ENCODE results near the gene CDC42SE1.

Gene CDC42SE1

GRCh38 chr1:151039521-151039920 is 19.9 kb downstream of the CDC42SE1 start:
- no peak overlapping the region for H3K9ac ChIP-seq (ENCODE audit: low read length in 5 of 5)
- no peaks in the 10 kb centered on the region for H3K9me3 ChIP-seq (ENCODE audit: control insufficient read depth in 5 of 5, low read length in 5 of 5)
- no peak overlapping the region for H3K4me3 ChIP-seq (ENCODE audit: low read depth in 1 of 5, low read length in 5 of 5)
- no peak overlapping the region for H3K27ac ChIP-seq (ENCODE audit: low read depth, low read length)
- peaks cover 6 to 11% (median 9%) of the 10 kb centered on the region in 5 donors for H3K36me3 ChIP-seq (ENCODE audit: control insufficient read depth in 5 of 5, insufficient read depth in 5 of 5, low read length in 5 of 5)
- no peaks in the 10 kb centered on the region for H3K4me1 ChIP-seq (ENCODE audit: control insufficient read depth in 5 of 5, insufficient read depth in 5 of 5, low read length in 5 of 5)
- H3K27me3 ChIP-seq (ENCODE audit: control insufficient read depth in 5 of 5, insufficient read depth in 4 of 5, low read length in 5 of 5): no peaks in the 10 kb centered on the region

- Histone ChIP-seq H3K4me1 (ENCODE audit: control insufficient read depth in 5 of 5, insufficient read depth in 5 of 5, low read length in 5 of 5) (peaks cover 0 to 5% (median 0%) of the 10 kb centered on the region in 5 donors), H3K9me3 (ENCODE audit: control insufficient read depth in 5 of 5, low read length in 5 of 5) (no peaks in the 10 kb centered on the region), H3K4me3 (ENCODE audit: low read depth in 1 of 5, low read length in 5 of 5) (no peak overlapping the region), H3K9ac (ENCODE audit: low read length in 5 of 5) (peak overlapping the region in 1 of 5 donors; percentile 7), H3K27me3 (ENCODE audit: control insufficient read depth in 5 of 5, insufficient read depth in 4 of 5, low read length in 5 of 5) (no peaks in the 10 kb centered on the region), H3K36me3 (ENCODE audit: control insufficient read depth in 5 of 5, insufficient read depth in 5 of 5, low read length in 5 of 5) (peaks cover 6 to 22% (median 20%) of the 10 kb centered on the region in 5 donors), H3K27ac (ENCODE audit: low read depth, low read length) (no peak overlapping the region)
Observed at GRCh38 chr1:151037032-151037431, 22.4 kb downstream of the CDC42SE1 start.

GRCh38 chr1:151036356-151036755 is 23.1 kb downstream of the CDC42SE1 start, which contains the start of gene BNIPL:
Gene BNIPL (plus strand): TSS chr1:151036586. CDS start chr1:151036726, 140 bp downstream.
- Histone ChIP-seq H3K4me3 (ENCODE audit: low read depth in 1 of 5, low read length in 5 of 5) (no peak within 1 kb of the TSS), H3K36me3 (ENCODE audit: control insufficient read depth in 5 of 5, insufficient read depth in 5 of 5, low read length in 5 of 5) (peaks cover 9 to 25% (median 22%) of the 10 kb centered on the region in 5 donors), H3K9ac (ENCODE audit: low read length in 5 of 5) (peak within 1 kb of the TSS in 1 of 5 donors; percentile 24), H3K27me3 (ENCODE audit: control insufficient read depth in 5 of 5, insufficient read depth in 4 of 5, low read length in 5 of 5) (no peaks in the 10 kb centered on the region), H3K9me3 (ENCODE audit: control insufficient read depth in 5 of 5, low read length in 5 of 5) (no peaks in the 10 kb centered on the region), H3K4me1 (ENCODE audit: control insufficient read depth in 5 of 5, insufficient read depth in 5 of 5, low read length in 5 of 5) (peaks cover 0 to 5% (median 0%) of the 10 kb centered on the region in 5 donors), H3K27ac (ENCODE audit: low read depth, low read length) (no peak within 1 kb of the TSS)

- H3K36me3 ChIP-seq (ENCODE audit: control insufficient read depth in 5 of 5, insufficient read depth in 5 of 5, low read length in 5 of 5): peaks cover 12 to 37% (median 33%) of the 10 kb centered on the region in 5 donors
- no peak overlapping the region for H3K9ac ChIP-seq (ENCODE audit: low read length in 5 of 5)
- no peak overlapping the region for H3K4me3 ChIP-seq (ENCODE audit: low read depth in 1 of 5, low read length in 5 of 5)
- no peak overlapping the region for H3K27ac ChIP-seq (ENCODE audit: low read depth, low read length)
- H3K4me1 ChIP-seq (ENCODE audit: control insufficient read depth in 5 of 5, insufficient read depth in 5 of 5, low read length in 5 of 5): peaks cover 0 to 5% (median 0%) of the 10 kb centered on the region in 5 donors
- H3K9me3 ChIP-seq (ENCODE audit: control insufficient read depth in 5 of 5, low read length in 5 of 5): no peaks in the 10 kb centered on the region
- H3K27me3 ChIP-seq (ENCODE audit: control insufficient read depth in 5 of 5, insufficient read depth in 4 of 5, low read length in 5 of 5): no peaks in the 10 kb centered on the region
Observed at GRCh38 chr1:151035167-151035566, 24.3 kb downstream of the CDC42SE1 start.

- Histone ChIP-seq H3K27me3 (ENCODE audit: control insufficient read depth in 5 of 5, insufficient read depth in 4 of 5, low read length in 5 of 5) (no peaks in the 10 kb centered on the region), H3K4me1 (ENCODE audit: control insufficient read depth in 5 of 5, insufficient read depth in 5 of 5, low read length in 5 of 5) (peaks cover 0 to 5% (median 0%) of the 10 kb centered on the region in 5 donors), H3K27ac (ENCODE audit: low read depth, low read length) (no peak overlapping the region), H3K9me3 (ENCODE audit: control insufficient read depth in 5 of 5, low read length in 5 of 5) (no peaks in the 10 kb centered on the region), H3K4me3 (ENCODE audit: low read depth in 1 of 5, low read length in 5 of 5) (no peak overlapping the region), H3K9ac (ENCODE audit: low read length in 5 of 5) (no peak overlapping the region), H3K36me3 (ENCODE audit: control insufficient read depth in 5 of 5, insufficient read depth in 5 of 5, low read length in 5 of 5) (peaks cover 16 to 62% (median 50%) of the 10 kb centered on the region in 5 donors)
Observed at GRCh38 chr1:151032164-151032563, 27.3 kb downstream of the CDC42SE1 start.

GRCh38 chr1:151026460-151026859 is 33.0 kb downstream of the CDC42SE1 start:
- H3K4me3 ChIP-seq (ENCODE audit: low read depth in 1 of 5, low read length in 5 of 5): no peak overlapping the region
- H3K36me3 ChIP-seq (ENCODE audit: control insufficient read depth in 5 of 5, insufficient read depth in 5 of 5, low read length in 5 of 5): peaks cover 10 to 56% (median 41%) of the 10 kb centered on the region in 5 donors
- H3K4me1 ChIP-seq (ENCODE audit: control insufficient read depth in 5 of 5, insufficient read depth in 5 of 5, low read length in 5 of 5): peaks cover 0 to 7% (median 3%) of the 10 kb centered on the region in 5 donors
- H3K27ac ChIP-seq (ENCODE audit: low read depth, low read length): no peak overlapping the region
- no peaks in the 10 kb centered on the region for H3K27me3 ChIP-seq (ENCODE audit: control insufficient read depth in 5 of 5, insufficient read depth in 4 of 5, low read length in 5 of 5)
- no peak overlapping the region for H3K9ac ChIP-seq (ENCODE audit: low read length in 5 of 5)
- no peaks in the 10 kb centered on the region for H3K9me3 ChIP-seq (ENCODE audit: control insufficient read depth in 5 of 5, low read length in 5 of 5)

- Histone ChIP-seq H3K4me1 (ENCODE audit: control insufficient read depth in 5 of 5, insufficient read depth in 5 of 5, low read length in 5 of 5) (peaks cover 0 to 7% (median 3%) of the 10 kb centered on the region in 5 donors), H3K36me3 (ENCODE audit: control insufficient read depth in 5 of 5, insufficient read depth in 5 of 5, low read length in 5 of 5) (peaks cover 6 to 38% (median 23%) of the 10 kb centered on the region in 5 donors), H3K9me3 (ENCODE audit: control insufficient read depth in 5 of 5, low read length in 5 of 5) (no peaks in the 10 kb centered on the region), H3K9ac (ENCODE audit: low read length in 5 of 5) (no peak overlapping the region), H3K27ac (ENCODE audit: low read depth, low read length) (no peak overlapping the region), H3K27me3 (ENCODE audit: control insufficient read depth in 5 of 5, insufficient read depth in 4 of 5, low read length in 5 of 5) (no peaks in the 10 kb centered on the region), H3K4me3 (ENCODE audit: low read depth in 1 of 5, low read length in 5 of 5) (no peak overlapping the region)
Observed at GRCh38 chr1:151024540-151025146, 34.8 kb downstream of the CDC42SE1 start.

GRCh38 chr1:151013518-151013917 is 45.9 kb downstream of the CDC42SE1 start:
- Histone ChIP-seq H3K27me3 (ENCODE audit: control insufficient read depth in 5 of 5, insufficient read depth in 4 of 5, low read length in 5 of 5) (no peaks in the 10 kb centered on the region), H3K27ac (ENCODE audit: low read depth, low read length) (no peak overlapping the region), H3K9me3 (ENCODE audit: control insufficient read depth in 5 of 5, low read length in 5 of 5) (no peaks in the 10 kb centered on the region), H3K36me3 (ENCODE audit: control insufficient read depth in 5 of 5, insufficient read depth in 5 of 5, low read length in 5 of 5) (peaks cover 5 to 11% (median 10%) of the 10 kb centered on the region in 5 donors), H3K4me1 (ENCODE audit: control insufficient read depth in 5 of 5, insufficient read depth in 5 of 5, low read length in 5 of 5) (peaks cover 0 to 25% (median 23%) of the 10 kb centered on the region in 5 donors), H3K9ac (ENCODE audit: low read length in 5 of 5) (no peak overlapping the region), H3K4me3 (ENCODE audit: low read depth in 1 of 5, low read length in 5 of 5) (no peak overlapping the region)

GRCh38 chr1:151012684-151013471 is 46.5 kb downstream of the CDC42SE1 start:
- Histone ChIP-seq H3K4me3 (ENCODE audit: low read depth in 1 of 5, low read length in 5 of 5) (no peak overlapping the region), H3K27ac (ENCODE audit: low read depth, low read length) (no peak overlapping the region), H3K27me3 (ENCODE audit: control insufficient read depth in 5 of 5, insufficient read depth in 4 of 5, low read length in 5 of 5) (no peaks in the 10 kb centered on the region), H3K4me1 (ENCODE audit: control insufficient read depth in 5 of 5, insufficient read depth in 5 of 5, low read length in 5 of 5) (peaks cover 4 to 28% (median 25%) of the 10 kb centered on the region in 5 donors), H3K9me3 (ENCODE audit: control insufficient read depth in 5 of 5, low read length in 5 of 5) (no peaks in the 10 kb centered on the region), H3K36me3 (ENCODE audit: control insufficient read depth in 5 of 5, insufficient read depth in 5 of 5, low read length in 5 of 5) (peaks cover under 1 to 7% (median 3%) of the 10 kb centered on the region in 5 donors), H3K9ac (ENCODE audit: low read length in 5 of 5) (no peak overlapping the region)

All from subcutaneous abdominal adipose tissue (tissue), 5 donors.